ENCODE results near the gene USP12. TPM values are rescaled to one million over a fixed set of nuclear protein-coding genes. Genes with fewer than 3 reads are reported as not detected.

Gene USP12
- total RNA-seq, 1 donor from 2014 or later, result 34.2 TPM

- DNase-seq (ENCODE audit: low read depth, low spot score), result no peak
These were observed 134.4 kb downstream of the USP12 start for GRCh38 chr13:27037171-27037570.

- no peak for DNase-seq (ENCODE audit: low read depth, low spot score)
These were observed 135.2 kb downstream of the USP12 start for GRCh38 chr13:27036236-27036981.

GRCh38 chr13:27035892-27036235, 135.7 kb downstream of the USP12 start:
- no peak for DNase-seq (ENCODE audit: low read depth, low spot score)

GRCh38 chr13:27034678-27035111, 136.9 kb downstream of the USP12 start:
- DNase-seq (ENCODE audit: low read depth, low spot score), result no peak

GRCh38 chr13:27028683-27029480, 142.7 kb downstream of the USP12 start:
- no peak for DNase-seq (ENCODE audit: low read depth, low spot score)

- DNase-seq (ENCODE audit: low read depth, low spot score), result no peak
These were observed 144.4 kb downstream of the USP12 start for GRCh38 chr13:27027086-27027667.

- DNase-seq (ENCODE audit: low read depth, low spot score), result no peak
These were observed 145.2 kb downstream of the USP12 start for GRCh38 chr13:27026396-27026795.

GRCh38 chr13:27024776-27025492, 146.7 kb downstream of the USP12 start:
- DNase-seq (ENCODE audit: low read depth, low spot score), result no peak

- no peak for DNase-seq (ENCODE audit: low read depth, low spot score)
These were observed 147.5 kb downstream of the USP12 start for GRCh38 chr13:27024074-27024461.

GRCh38 chr13:27023385-27024073, 148.1 kb downstream of the USP12 start:
- DNase-seq (ENCODE audit: low read depth, low spot score), result no peak

GRCh38 chr13:27022571-27023311, 148.9 kb downstream of the USP12 start:
- no peak for DNase-seq (ENCODE audit: low read depth, low spot score)

GRCh38 chr13:27020415-27020814, 151.2 kb downstream of the USP12 start:
- no peak for DNase-seq (ENCODE audit: low read depth, low spot score)

- no peak for DNase-seq (ENCODE audit: low read depth, low spot score)
These were observed 152.7 kb downstream of the USP12 start for GRCh38 chr13:27018882-27019281.

- no peak for DNase-seq (ENCODE audit: low read depth, low spot score)
These were observed 153.2 kb downstream of the USP12 start for GRCh38 chr13:27018344-27018861.

- DNase-seq (ENCODE audit: low read depth, low spot score), result no peak
These were observed 154.7 kb downstream of the USP12 start for GRCh38 chr13:27016875-27017274.

Other genes starting within 250 kb of the USP12 start
- gene RPL21, start 79.7 kb upstream of the USP12 start, total RNA-seq, result 533 and 833 TPM in 2 replicates
- gene RASL11A, start 99.0 kb upstream of the USP12 start, total RNA-seq, result 3.8 and 4.0 TPM in 2 replicates

All from pulmonary artery endothelial cell (primary cell).